ENCODE results near the gene AGAP1.

GRCh38 chr2:235634435-235635158 lies 140.8 kb downstream of the AGAP1 start:
- TF ChIP-seq, protein P1, sequence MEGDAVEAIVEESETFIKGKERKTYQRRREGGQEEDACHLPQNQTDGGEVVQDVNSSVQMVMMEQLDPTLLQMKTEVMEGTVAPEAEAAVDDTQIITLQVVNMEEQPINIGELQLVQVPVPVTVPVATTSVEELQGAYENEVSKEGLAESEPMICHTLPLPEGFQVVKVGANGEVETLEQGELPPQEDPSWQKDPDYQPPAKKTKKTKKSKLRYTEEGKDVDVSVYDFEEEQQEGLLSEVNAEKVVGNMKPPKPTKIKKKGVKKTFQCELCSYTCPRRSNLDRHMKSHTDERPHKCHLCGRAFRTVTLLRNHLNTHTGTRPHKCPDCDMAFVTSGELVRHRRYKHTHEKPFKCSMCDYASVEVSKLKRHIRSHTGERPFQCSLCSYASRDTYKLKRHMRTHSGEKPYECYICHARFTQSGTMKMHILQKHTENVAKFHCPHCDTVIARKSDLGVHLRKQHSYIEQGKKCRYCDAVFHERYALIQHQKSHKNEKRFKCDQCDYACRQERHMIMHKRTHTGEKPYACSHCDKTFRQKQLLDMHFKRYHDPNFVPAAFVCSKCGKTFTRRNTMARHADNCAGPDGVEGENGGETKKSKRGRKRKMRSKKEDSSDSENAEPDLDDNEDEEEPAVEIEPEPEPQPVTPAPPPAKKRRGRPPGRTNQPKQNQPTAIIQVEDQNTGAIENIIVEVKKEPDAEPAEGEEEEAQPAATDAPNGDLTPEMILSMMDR (IDR thresholded peaks at IDR 0.05) = no peak
- TF ChIP-seq POLR2A (IDR thresholded peaks at IDR 0.05) = no peak

Data from right lobe of liver (tissue), 4 donors.